PC-3 (cell line): ENCODE results near the gene DAO. TPM values are rescaled to one million over a fixed set of nuclear protein-coding genes. Genes with fewer than 3 reads are reported as not detected.
"Not testable (repeated sequence)": the region's sequence is repeated elsewhere in the genome, so short reads cannot be mapped to it uniquely, and the experiment has no call there.

Experiments
- ATAC-seq: fragments of 200-7000 bp; cut with Tn5 transposase; 2 replicates; pipeline ENCODE4 v1.9.1; 2020; ENCODE audit warnings: mild to moderate bottlenecking, moderate library complexity
- BruUV-seq: library from RNA; stranded (reverse); fragments of 400-500 nt; replicated peaks from 2 replicates; lab custom pipeline; 2021; lab: Mats Ljungman, UMichigan
- CTCF ChIA-PET: fragments of 300-600 bp; sonication (Branson Sonifier 250); formaldehyde crosslinking; loops from one replicate; lab custom pipeline; 2022; ENCODE audit warnings: antibody characterized with exemption; lab: Charles Lee
- POLR2A ChIA-PET: fragments of 300-600 bp; sonication (Branson Sonifier 250); formaldehyde crosslinking; loops from one replicate; lab custom pipeline; 2022; ENCODE audit warnings: antibody characterized with exemption; ENCODE audit not compliant: unreplicated experiment; lab: Charles Lee
- DNase-seq: peaks from one replicate; pipeline ENCODE4 v3.0.0-alpha.2; 2015
- H2AFZ ChIP-seq: fragments of 300-600 bp; sonication (generic); 2 replicates; pipeline ENCODE4 v1.6.0; 2016; ENCODE audit warnings: antibody characterized with exemption, low read length
- H3F3A ChIP-seq: fragments of 300-600 bp; sonication (generic); one replicate; pipeline ENCODE4 v1.6.0; 2017; ENCODE audit warnings: antibody characterized with exemption, low read length, control low read depth, mild to moderate bottlenecking; ENCODE audit not compliant: unreplicated experiment
- H3K27ac ChIP-seq: fragments of 300-600 bp; sonication (generic); 2 replicates; pipeline ENCODE4 v1.5.1; 2016; ENCODE audit warnings: mild to moderate bottlenecking, low read length
- H3K27me3 ChIP-seq: fragments of 300-600 bp; sonication (generic); 2 replicates; pipeline ENCODE4 v1.6.1; 2016; ENCODE audit warnings: low read length, mixed read lengths
- H3K36me3 ChIP-seq: fragments of 300-600 bp; sonication (generic); 2 replicates; pipeline ENCODE4 v1.6.1; 2016; ENCODE audit warnings: low read depth, mixed run types, low read length, mixed read lengths
- H3K4me1 ChIP-seq: fragments of 300-600 bp; sonication (generic); 2 replicates; pipeline ENCODE4 v1.5.1; 2016; ENCODE audit warnings: low read length; ENCODE audit not compliant: insufficient read depth
- H3K4me2 ChIP-seq: fragments of 300-600 bp; sonication (generic); 2 replicates; pipeline ENCODE4 v1.6.0; 2016; ENCODE audit warnings: low read length
- H3K4me3 ChIP-seq: fragments of 300-600 bp; sonication (generic); 2 replicates; pipeline ENCODE4 v1.5.1; 2016; ENCODE audit warnings: mild to moderate bottlenecking, low read length, mixed read lengths
- H3K79me2 ChIP-seq: fragments of 300-600 bp; sonication (generic); 2 replicates; pipeline ENCODE4 v1.6.1; 2017; ENCODE audit warnings: low read length, mixed read lengths
- H3K9ac ChIP-seq: fragments of 300-600 bp; sonication (generic); 2 replicates; pipeline ENCODE4 v1.6.0; 2016; ENCODE audit warnings: mild to moderate bottlenecking, low read length
- H3K9me2 ChIP-seq: fragments of 300-600 bp; sonication (generic); replicated peaks from 2 replicates; pipeline ENCODE4 v1.6.1; 2016; ENCODE audit warnings: mixed run types, low read length, mixed read lengths
- H3K9me3 ChIP-seq: fragments of 300-600 bp; sonication (generic); 2 replicates; pipeline ENCODE4 v1.6.1; 2016; ENCODE audit warnings: low read length, mixed read lengths
- H4K20me1 ChIP-seq: fragments of 300-600 bp; sonication (generic); 2 replicates; pipeline ENCODE4 v1.6.1; 2016; ENCODE audit warnings: low read length, mixed read lengths
- EZH2 ChIP-seq: fragments of 300-600 bp; sonication (generic); IDR thresholded peaks from one replicate; pipeline ENCODE4 v1.6.1; 2017; ENCODE audit warnings: antibody characterized with exemption, mild to moderate bottlenecking, low read length; ENCODE audit not compliant: unreplicated experiment
- EZH2phosphoT487 ChIP-seq: fragments of 300-600 bp; sonication (generic); IDR thresholded peaks from 2 replicates; pipeline ENCODE4 v1.6.1; 2018; ENCODE audit warnings: mild to moderate bottlenecking, antibody characterized with exemption, low read length, borderline replicate concordance
- intact Hi-C: fragments of 100-400 bp; cut with micrococcal nuclease; formaldehyde crosslinking; loops from 2 replicates; pipeline ENCODE4 v1.9.0; 2023
- total RNA-seq: library from RNA; depleted of rRNA; stranded (reverse); fragments of >200 nt; gene quantifications from 2 replicates; pipeline ENCODE4 v1.2.3, GENCODE V29; 2014
- TF ChIP-seq, protein P1 (sequence below): fragments of 300-600 bp; sonication (generic); conservative IDR thresholded peaks from 2 replicates; pipeline ENCODE4 v1.5.1; 2017; ENCODE audit warnings: antibody characterized with exemption, low read depth, mild to moderate bottlenecking, low read length

The DAO gene
- total RNA-seq, 1 experiment from 2014 or later = not detected

DNA sequence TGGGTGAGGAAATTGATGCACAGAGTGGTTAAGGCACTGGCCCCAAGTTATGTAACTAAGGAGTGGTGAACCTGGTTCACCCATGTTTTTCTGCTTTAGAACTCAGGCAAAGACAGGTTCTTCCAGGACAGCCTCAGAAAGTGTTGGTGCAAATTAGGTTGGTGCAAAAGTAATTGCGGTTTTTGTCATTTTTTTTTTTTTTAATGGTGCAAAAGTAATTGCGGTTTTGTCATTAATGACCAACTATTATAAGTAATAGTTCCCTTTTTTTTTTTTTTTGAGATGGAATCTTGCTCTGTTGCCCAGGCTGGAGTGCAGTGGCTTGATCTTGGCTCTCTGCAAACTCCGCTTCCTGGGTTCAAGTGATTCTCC, 17.3 kb upstream of the DAO start:
- Histone ChIP-seq H3F3A (no peaks in the 10 kb centered on the region), H3K27ac (no peak overlapping the region), H3K27me3 (no peaks in the 10 kb centered on the region), H3K9me2 (no peaks in the 10 kb centered on the region), H3K4me1 (no peaks in the 10 kb centered on the region; the same call in 1 of the 2 replicates), H2AFZ (no peak overlapping the region), H4K20me1 (no peaks in the 10 kb centered on the region), H3K79me2 (no peaks in the 10 kb centered on the region), H3K9me3 (no peaks in the 10 kb centered on the region), H3K4me2 (no peak overlapping the region), H3K36me3 (no peaks in the 10 kb centered on the region), H3K4me3 (no peak overlapping the region), H3K9ac (no peak overlapping the region)
- ChIA-PET CTCF (no interaction called here), POLR2A (no interaction called here)
- ATAC-seq (no peak), DNase-seq (no peak)
- no TSS peak for BruUV-seq
- TF ChIP-seq EZH2phosphoT487 (no peak), EZH2 (no peak)
- TF ChIP-seq, protein P1, sequence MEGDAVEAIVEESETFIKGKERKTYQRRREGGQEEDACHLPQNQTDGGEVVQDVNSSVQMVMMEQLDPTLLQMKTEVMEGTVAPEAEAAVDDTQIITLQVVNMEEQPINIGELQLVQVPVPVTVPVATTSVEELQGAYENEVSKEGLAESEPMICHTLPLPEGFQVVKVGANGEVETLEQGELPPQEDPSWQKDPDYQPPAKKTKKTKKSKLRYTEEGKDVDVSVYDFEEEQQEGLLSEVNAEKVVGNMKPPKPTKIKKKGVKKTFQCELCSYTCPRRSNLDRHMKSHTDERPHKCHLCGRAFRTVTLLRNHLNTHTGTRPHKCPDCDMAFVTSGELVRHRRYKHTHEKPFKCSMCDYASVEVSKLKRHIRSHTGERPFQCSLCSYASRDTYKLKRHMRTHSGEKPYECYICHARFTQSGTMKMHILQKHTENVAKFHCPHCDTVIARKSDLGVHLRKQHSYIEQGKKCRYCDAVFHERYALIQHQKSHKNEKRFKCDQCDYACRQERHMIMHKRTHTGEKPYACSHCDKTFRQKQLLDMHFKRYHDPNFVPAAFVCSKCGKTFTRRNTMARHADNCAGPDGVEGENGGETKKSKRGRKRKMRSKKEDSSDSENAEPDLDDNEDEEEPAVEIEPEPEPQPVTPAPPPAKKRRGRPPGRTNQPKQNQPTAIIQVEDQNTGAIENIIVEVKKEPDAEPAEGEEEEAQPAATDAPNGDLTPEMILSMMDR = no peak
- intact Hi-C loops = no loop called here

DNA sequence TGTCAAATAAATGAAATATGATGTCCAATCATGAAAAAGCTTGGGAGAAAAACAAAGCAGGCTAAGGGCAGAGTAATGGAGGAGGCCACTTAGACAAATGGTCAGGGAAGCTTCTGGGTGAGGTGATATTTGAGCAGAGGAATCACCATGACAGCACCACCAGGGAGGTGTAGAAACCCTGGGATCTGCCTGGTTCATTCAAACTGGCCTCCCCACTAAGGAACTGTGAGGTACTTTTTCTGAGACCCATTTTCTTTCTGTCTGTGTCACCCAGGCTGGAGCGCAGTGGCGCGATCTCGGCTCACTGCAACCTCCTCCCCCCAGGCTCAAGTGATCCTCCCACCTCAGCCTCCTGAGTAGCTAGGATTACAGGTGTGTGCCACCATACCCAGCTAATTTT, 14.7 kb upstream of the DAO start:
- intact Hi-C loops = no loop called here
- no peaks in the 10 kb centered on the region for H3F3A ChIP-seq
- ChIA-PET POLR2A (no interaction called here), CTCF (no interaction called here)
- no peak overlapping the region for H3K9ac ChIP-seq
- no peak overlapping the region for H3K27ac ChIP-seq
- no peak for ATAC-seq
- no TSS peak for BruUV-seq
- H3K9me2 ChIP-seq = no peaks in the 10 kb centered on the region
- H3K36me3 ChIP-seq = no peaks in the 10 kb centered on the region
- no peaks in the 10 kb centered on the region for H3K79me2 ChIP-seq
- H3K9me3 ChIP-seq = no peaks in the 10 kb centered on the region
- H3K4me3 ChIP-seq = no peak overlapping the region
- no peak overlapping the region for H3K4me2 ChIP-seq
- H3K4me1 ChIP-seq = no peaks in the 10 kb centered on the region
- DNase-seq = no peak
- no peak for TF ChIP-seq EZH2
- TF ChIP-seq, protein P1 = no peak
- H2AFZ ChIP-seq = no peak overlapping the region
- no peaks in the 10 kb centered on the region for H4K20me1 ChIP-seq
- no peaks in the 10 kb centered on the region for H3K27me3 ChIP-seq

DNA sequence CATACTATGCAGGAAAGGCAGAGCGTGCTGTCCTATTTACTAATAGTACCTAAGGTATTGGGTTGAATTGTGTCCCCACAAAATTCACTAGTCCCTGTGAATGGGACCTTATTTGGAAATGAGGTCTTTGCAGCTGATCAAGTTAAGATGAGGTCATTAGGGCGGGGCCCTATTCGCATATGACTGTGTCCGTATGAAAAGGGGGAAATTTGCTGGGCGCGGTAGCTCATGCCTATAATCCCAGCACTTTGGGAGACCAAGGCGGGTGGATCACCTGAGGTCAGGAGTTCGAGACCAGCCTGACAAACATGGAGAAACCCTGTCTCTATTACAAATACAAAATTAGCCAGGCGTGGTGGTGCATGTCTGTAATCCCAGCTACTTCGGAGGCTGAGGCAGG, 13.8 kb upstream of the DAO start:
- H3K79me2 ChIP-seq, POLR2A ChIA-PET, BruUV-seq: not testable (repeated sequence)

More for the DNA sequence above, 13.8 kb upstream of the DAO start:
- H3K4me3 ChIP-seq, H3K4me2 ChIP-seq, H3K9ac ChIP-seq, intact Hi-C loops, H3K27ac ChIP-seq, H2AFZ ChIP-seq, H4K20me1 ChIP-seq, H3F3A ChIP-seq, H3K9me2 ChIP-seq, H3K9me3 ChIP-seq, H3K36me3 ChIP-seq, ATAC-seq, CTCF ChIA-PET, H3K4me1 ChIP-seq, H3K27me3 ChIP-seq: not testable (repeated sequence)
- peak; percentile 26 for DNase-seq
